HG03039 (cell line): ENCODE data around the gene UQCRH.
"Not testable (repeated sequence)": the region's sequence is repeated elsewhere in the genome, so short reads cannot be mapped to it uniquely, and the experiment has no call there.

Source experiments
- ATAC-seq: cut with Tn5 transposase; IDR thresholded peaks from one replicate; pipeline ENCODE4 v1.9.1; 2021; ENCODE audit warnings: mild to moderate bottlenecking, moderate library complexity; ENCODE audit not compliant: unreplicated experiment

The UQCRH gene

GRCh38 chr1:46331786-46332540 is 28.5 kb downstream of the UQCRH start:
- not testable (repeated sequence) for ATAC-seq

GRCh38 chr1:46333300-46334029 is 30.0 kb downstream of the UQCRH start:
- no peak for ATAC-seq

- ATAC-seq, result no peak
Measured at GRCh38 chr1:46334030-46334384, 30.5 kb downstream of the UQCRH start.

DNA sequence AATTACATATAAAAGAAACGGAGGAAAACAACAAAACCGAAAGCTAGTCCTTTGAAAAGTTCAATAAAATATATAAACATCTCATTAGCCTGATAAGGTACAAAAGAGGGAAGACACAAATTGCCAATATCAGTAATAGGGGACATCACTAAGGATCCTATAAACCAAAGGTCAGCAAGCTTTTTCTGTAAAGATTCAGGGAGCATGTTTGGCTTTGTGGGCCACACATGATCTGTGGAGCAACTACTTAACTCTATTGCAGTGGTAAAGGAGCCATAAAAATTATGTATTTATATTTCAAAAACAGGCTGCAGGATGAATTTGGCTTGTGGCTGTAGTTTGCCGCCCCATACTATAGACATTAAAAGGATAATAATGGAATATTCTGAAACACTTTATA is 31.6 kb downstream of the UQCRH start:
- ATAC-seq, result no peak

GRCh38 chr1:46337409-46337808 is 33.9 kb downstream of the UQCRH start:
- ATAC-seq, result not testable (repeated sequence)

DNA sequence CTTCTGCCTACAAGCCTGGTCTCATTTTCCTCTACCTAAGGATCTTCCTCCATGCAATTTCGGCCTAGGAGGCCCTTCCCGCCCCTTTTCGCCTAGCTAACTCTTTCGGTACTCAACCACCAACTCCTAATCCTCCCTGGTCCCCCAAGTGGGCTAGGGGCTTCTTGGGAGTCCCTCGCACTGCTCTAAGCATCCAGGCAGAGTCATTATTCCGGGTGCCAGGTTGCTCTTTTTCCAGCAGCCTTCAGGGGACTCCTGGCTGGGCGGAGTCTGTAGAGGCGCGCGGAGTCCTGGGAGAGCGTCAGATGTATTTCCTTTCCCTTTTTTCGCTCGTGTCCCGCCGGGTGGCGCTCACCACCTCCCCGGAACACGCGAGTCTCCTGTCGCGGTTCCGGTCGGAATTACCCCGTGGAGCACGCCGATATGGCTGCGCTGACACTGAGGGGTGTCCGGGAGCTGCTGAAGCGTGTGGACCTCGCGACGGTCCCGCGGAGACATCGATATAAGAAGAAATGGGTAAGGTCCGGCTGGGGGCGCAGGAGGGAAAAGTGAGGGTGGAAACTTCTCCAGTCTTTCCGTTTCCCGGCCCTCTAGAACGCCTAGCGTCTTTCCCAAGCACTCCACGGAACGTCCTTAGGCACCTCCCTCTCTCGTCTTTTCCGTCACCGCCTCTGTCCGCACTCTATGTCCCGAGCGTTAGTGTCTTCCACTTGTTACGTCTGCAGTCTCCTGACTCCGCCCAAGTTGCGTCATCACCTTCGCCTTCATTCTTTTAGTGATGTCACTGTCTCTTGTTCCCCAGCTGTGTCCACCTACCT is 37.1 kb downstream of the UQCRH start, which contains the start of gene NSUN4:
Gene NSUN4 (plus strand): TSS at position 404 of the 818 bp plus-strand sequence. CDS start 20 bp downstream, at position 424.
- peak; percentile 72 for ATAC-seq

DNA sequence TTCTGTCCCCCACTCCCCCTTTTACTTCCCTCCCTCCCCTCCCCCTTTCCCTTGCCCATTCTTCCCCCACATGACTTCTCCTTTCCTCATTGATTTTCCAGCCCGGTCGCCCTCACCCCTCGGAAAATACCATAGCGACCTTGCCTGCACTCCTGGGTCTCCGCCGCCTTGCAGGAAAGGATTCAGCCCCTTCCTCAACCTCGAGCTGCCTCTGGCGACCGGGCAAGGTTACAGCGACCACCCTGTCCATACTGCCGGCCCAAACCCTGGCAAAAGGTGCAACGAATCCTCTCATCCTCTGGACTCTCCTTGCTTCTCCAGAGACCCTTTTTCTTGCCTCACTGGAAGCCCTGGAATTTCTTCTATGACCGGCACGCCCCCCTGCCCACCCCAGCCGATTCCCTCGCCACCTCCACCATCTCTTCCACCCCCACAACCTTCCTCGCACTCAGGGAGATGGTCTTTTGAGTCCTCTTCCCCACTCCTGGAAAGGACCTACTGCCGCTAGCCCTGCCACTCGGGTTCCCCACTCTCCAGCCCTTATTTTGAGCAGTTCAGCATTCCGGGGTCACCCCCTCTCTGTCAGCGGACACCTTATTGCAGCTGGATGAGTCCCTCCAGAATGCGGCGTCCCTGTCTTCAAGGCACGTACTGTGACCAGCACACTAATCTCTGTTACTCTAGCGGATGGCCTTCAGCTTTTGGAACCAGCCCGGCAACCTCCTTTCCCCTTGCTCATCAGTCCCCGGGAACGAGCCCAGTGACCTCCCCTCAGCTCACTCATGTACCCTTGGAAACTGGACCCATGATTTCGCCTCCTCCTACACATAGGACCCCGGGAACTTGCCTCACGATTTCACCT is 38.0 kb downstream of the UQCRH start:
- no peak for ATAC-seq

GRCh38 chr1:46342084-46342656 is 38.7 kb downstream of the UQCRH start:
- ATAC-seq, result no peak

DNA sequence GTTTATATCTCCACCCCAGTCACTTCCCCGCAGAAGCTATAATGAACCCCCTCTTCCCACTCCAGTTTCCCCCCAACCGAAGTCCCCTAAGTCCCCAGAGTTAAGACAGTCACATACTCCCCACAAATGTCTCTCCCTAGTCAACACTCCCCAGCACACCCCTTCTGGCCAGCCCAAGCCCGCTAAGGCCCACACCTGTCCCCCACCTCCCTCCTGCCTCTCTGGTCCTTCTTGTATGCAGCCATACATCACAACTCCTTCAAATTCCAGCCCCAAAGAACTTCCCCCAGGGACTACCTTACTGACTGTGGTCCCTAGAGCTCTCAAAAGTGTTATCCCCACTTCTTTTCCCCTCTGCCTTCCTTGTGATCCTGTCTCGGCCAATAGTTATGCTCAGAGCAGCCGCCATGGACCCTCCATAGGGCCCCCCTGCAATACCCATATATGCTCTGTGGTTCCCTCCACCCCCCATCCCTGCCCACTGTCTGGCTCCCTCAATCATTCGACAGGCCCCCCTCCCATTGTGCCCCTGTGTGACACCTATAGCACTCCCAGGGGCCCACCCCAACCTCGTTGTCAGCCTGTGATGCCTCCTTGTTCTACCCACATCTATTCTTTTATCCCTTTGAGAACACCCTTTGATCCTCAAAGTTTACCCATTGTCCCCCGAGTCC is 39.3 kb downstream of the UQCRH start:
- ATAC-seq, result no peak

- no peak for ATAC-seq
Measured at GRCh38 chr1:46343351-46343695, 39.8 kb downstream of the UQCRH start.

GRCh38 chr1:46343705-46344104 is 40.2 kb downstream of the UQCRH start:
- no peak for ATAC-seq

- no peak for ATAC-seq
Measured at GRCh38 chr1:46344481-46344880, 41.0 kb downstream of the UQCRH start.

DNA sequence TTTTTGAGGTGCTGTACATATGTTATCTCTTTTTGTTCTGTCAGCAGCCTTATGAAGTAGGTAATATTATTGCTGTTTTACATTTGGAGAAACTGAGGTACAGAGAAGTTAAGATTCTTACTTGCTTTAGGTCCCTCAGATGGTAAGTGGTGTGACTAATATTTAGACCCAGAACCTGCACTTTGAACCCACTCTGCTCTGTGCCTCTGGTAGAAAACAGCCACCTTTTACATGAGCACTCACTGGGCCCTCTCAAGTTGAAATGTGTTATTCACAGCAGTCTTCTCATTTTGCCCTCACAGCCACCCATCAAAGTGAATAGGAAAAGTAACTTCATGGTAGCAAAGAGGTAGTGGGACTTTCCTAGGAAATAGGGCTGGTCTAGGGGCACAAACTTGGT is 41.8 kb downstream of the UQCRH start:
- no peak for ATAC-seq

DNA sequence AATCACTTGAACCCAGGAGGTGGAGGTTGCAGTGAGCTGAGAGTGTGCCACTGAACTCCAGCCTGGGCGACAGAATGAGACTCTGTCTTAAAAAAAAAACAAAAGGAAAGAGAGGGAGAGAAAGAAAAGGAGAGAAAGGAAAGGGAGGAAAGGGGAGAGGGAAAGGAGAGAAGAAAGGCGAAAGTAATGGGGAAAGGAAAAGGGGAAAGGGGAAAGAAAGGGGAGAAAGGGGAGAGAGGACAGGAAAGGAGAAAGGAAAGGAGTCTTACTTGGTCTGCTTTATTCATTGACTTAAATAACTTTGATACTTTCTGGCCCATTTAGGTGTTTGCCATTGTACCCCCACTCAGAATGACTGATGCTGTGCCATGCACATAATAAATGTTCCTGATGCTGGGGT is 48.9 kb downstream of the UQCRH start:
- no peak for ATAC-seq

GRCh38 chr1:46355920-46356319 is 52.4 kb downstream of the UQCRH start:
- not testable (repeated sequence) for ATAC-seq

DNA sequence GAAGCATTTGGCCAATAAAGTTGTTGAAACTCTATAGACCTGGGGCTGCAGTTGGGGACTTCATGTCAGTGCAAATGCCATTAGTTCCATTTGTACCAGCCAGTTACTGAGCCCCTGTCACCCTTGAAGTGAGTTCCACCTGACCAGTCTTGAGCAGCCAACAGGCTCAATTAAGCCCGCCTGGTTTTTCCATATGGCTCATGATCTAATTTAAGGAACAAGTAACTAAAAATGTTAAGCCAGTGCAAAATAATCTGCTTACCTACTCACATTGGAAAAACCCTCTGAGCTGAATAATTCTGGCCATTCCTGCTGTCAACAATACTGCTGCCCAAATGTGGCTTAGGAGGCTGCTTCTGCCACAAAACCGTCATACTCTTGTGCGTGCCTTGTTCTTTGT is 58.7 kb downstream of the UQCRH start:
- no peak for ATAC-seq

- no peak for ATAC-seq
Measured at GRCh38 chr1:46363121-46363520, 59.6 kb downstream of the UQCRH start.

- no peak for ATAC-seq
Measured at GRCh38 chr1:46364612-46365011, 61.1 kb downstream of the UQCRH start.

- not testable (repeated sequence) for ATAC-seq
Measured at GRCh38 chr1:46365796-46366195, 62.3 kb downstream of the UQCRH start.
